Measurements from ENCODE around the gene FAM20A. TPM values are rescaled to one million over a fixed set of nuclear protein-coding genes. Genes with fewer than 3 reads are reported as not detected.

The FAM20A gene
- total RNA-seq, 3 donors from 2014 or later (not counting 1 experiment from before 2014, with no cell fraction given) = 0.38 to 1.3 (median 0.66) TPM

DNA sequence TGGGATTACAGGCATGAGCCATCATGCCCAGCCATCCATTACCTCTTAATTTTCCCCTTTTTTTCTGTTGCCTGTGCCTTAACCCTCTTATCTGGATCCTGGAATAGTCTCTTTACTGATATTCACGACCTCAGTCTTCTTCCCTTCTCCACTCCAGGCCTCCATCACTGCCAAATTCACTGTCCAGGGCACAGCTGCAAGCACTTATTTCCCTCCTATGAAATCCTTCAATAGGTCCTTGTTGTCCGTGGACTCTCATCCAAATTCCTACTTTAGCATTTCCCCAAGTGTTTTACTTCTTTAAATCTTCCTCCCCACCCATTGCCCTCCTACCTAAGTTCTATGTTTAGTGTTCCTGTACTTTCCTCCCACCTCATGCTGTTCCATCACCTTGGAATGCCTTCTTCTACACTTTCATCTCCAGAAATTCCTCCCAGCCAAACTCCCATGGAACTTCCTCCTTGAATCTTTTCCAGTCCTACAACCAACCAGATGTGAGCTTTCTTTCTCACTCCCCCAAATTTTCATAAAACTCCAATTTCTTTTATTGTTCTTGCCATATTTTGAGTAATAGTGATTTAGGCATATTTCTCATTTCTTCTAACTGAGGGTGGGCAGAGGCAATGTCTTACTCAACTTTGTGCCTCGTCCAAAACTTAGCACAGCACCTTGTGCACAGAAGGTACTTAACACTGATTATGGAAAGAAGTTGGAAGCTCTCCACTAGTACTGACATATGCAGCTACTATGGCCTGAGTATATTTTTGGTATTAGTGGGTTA is 35.3 kb downstream of the FAM20A start:
- H3K27ac ChIP-seq (ENCODE audit: low read length) = no peak overlapping the region
- no peaks in the 10 kb centered on the region for H3K36me3 Mint-ChIP-seq
- peaks cover 5 to 6% of the 10 kb centered on the region in 2 donors for H3K4me1 Mint-ChIP-seq
- WGBS (ENCODE audit: insufficient coverage) = 85% methylated on average over 3 of the region's 3 CpGs
- H3K4me3 Mint-ChIP-seq = no peak overlapping the region
- ATAC-seq (no peak), DNase-seq (no peak)
- no peaks in the 10 kb centered on the region for H3K36me3 ChIP-seq (ENCODE audit: control insufficient read depth, insufficient read depth, low read length)
- intact Hi-C loops (cut with micrococcal nuclease) = no loop called here
- H3K4me1 ChIP-seq (ENCODE audit: control insufficient read depth, insufficient read depth, low read length) = no peaks in the 10 kb centered on the region
- no peaks in the 10 kb centered on the region for H3K27me3 ChIP-seq (ENCODE audit: control insufficient read depth, insufficient read depth, low read length)
- H3K27me3 Mint-ChIP-seq (ENCODE audit: low read depth in 2 of 2) = peaks cover 7 to 12% of the 10 kb centered on the region in 2 donors
- no peak overlapping the region for H3K27ac Mint-ChIP-seq
- no peaks in the 10 kb centered on the region for H3K9me3 Mint-ChIP-seq
- TF ChIP-seq, protein P1, sequence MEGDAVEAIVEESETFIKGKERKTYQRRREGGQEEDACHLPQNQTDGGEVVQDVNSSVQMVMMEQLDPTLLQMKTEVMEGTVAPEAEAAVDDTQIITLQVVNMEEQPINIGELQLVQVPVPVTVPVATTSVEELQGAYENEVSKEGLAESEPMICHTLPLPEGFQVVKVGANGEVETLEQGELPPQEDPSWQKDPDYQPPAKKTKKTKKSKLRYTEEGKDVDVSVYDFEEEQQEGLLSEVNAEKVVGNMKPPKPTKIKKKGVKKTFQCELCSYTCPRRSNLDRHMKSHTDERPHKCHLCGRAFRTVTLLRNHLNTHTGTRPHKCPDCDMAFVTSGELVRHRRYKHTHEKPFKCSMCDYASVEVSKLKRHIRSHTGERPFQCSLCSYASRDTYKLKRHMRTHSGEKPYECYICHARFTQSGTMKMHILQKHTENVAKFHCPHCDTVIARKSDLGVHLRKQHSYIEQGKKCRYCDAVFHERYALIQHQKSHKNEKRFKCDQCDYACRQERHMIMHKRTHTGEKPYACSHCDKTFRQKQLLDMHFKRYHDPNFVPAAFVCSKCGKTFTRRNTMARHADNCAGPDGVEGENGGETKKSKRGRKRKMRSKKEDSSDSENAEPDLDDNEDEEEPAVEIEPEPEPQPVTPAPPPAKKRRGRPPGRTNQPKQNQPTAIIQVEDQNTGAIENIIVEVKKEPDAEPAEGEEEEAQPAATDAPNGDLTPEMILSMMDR (IDR thresholded peaks at IDR 0.05) = no peak
- no peaks in the 10 kb centered on the region for H3K9me3 ChIP-seq (ENCODE audit: control insufficient read depth, insufficient read depth, low read length)
- H3K4me3 ChIP-seq (ENCODE audit: low read length) = no peak overlapping the region

DNA sequence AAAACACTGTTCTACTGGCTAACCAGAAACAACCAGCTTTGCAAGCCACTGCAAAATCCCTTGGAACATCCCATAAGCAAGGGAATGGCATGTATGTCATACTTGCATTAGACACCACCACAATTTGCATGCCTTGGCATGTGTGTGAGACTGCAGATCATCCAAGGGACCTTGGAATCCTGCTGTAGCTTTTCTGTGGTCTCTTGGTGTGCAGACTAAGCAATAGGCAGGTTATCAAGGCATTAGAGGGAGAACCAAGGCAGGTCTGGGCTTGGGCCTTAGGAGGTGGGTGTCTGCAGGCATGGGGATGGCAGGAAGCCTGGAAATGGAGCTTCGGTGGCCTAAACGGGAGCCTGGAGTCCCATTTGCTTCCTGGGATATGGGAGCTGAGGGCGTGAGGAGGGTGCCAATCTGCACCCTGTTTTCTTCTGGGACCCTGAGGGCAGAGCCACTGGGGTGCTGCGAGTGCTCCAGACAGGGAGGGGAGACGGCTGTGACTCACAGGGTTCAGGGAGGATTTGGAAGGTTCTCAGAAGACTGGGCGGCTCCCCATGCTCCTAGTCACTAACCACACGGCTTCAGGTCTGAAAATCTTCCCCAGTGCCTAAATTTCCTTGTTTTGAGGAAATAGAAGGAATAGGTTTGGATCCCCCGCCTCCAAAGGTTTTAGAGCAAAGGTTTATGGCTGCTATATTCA is 36.6 kb downstream of the FAM20A start:
- H3K4me1 ChIP-seq (ENCODE audit: control insufficient read depth, insufficient read depth, low read length) = no peaks in the 10 kb centered on the region
- no peaks in the 10 kb centered on the region for H3K27me3 ChIP-seq (ENCODE audit: control insufficient read depth, insufficient read depth, low read length)
- Mint-ChIP-seq H3K9me3 (no peaks in the 10 kb centered on the region), H3K27me3 (ENCODE audit: low read depth in 2 of 2) (peaks cover 7 to 10% of the 10 kb centered on the region in 2 donors), H3K27ac (no peak overlapping the region), H3K4me1 (peaks cover 7 to 8% of the 10 kb centered on the region in 2 donors), H3K36me3 (no peaks in the 10 kb centered on the region), H3K4me3 (no peak overlapping the region)
- no peaks in the 10 kb centered on the region for H3K9me3 ChIP-seq (ENCODE audit: control insufficient read depth, insufficient read depth, low read length)
- no peak for DNase-seq
- ATAC-seq = no peak
- intact Hi-C loops (cut with micrococcal nuclease) = no loop called here
- WGBS (ENCODE audit: insufficient coverage) = 90% methylated on average over 7 of the region's 8 CpGs
- TF ChIP-seq, protein P1 (IDR thresholded peaks at IDR 0.05) = no peak
- no peak overlapping the region for H3K4me3 ChIP-seq (ENCODE audit: low read length)
- H3K27ac ChIP-seq (ENCODE audit: low read length) = no peak overlapping the region
- no peaks in the 10 kb centered on the region for H3K36me3 ChIP-seq (ENCODE audit: control insufficient read depth, insufficient read depth, low read length)

DNA sequence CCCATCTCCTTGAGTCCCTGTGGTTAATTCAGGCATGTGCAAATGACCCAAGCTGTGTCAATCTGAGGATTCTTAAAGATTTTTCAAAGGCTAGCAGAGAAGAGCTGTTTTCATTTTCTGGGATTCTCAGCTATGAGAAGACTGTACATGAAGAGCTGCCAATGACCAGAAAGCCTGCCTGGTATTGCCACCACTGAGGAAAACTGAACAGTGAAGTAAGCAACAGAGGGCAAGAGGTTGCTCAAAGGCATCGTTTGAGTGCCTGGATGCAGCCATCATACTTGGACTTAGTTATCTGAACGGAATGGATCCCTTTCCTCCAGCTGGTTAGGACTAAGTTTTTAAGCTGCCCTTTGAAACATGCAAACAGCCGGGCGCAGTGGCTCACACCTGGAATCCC is 38.4 kb downstream of the FAM20A start:
- Mint-ChIP-seq H3K4me3 (no peak overlapping the region), H3K4me1 (peaks cover 7 to 8% of the 10 kb centered on the region in 2 donors), H3K27me3 (ENCODE audit: low read depth in 2 of 2) (peaks cover 0 to 8% of the 10 kb centered on the region in 2 donors), H3K27ac (no peak overlapping the region), H3K9me3 (no peaks in the 10 kb centered on the region), H3K36me3 (no peaks in the 10 kb centered on the region)
- ATAC-seq (no peak), DNase-seq (no peak)
- H3K4me1 ChIP-seq (ENCODE audit: control insufficient read depth, insufficient read depth, low read length) = no peaks in the 10 kb centered on the region
- intact Hi-C loops (cut with micrococcal nuclease) = no loop called here
- no peaks in the 10 kb centered on the region for H3K27me3 ChIP-seq (ENCODE audit: control insufficient read depth, insufficient read depth, low read length)
- no peaks in the 10 kb centered on the region for H3K36me3 ChIP-seq (ENCODE audit: control insufficient read depth, insufficient read depth, low read length)
- TF ChIP-seq, protein P1 (IDR thresholded peaks at IDR 0.05) = no peak
- no peak overlapping the region for H3K4me3 ChIP-seq (ENCODE audit: low read length)
- no peaks in the 10 kb centered on the region for H3K9me3 ChIP-seq (ENCODE audit: control insufficient read depth, insufficient read depth, low read length)
- no peak overlapping the region for H3K27ac ChIP-seq (ENCODE audit: low read length)
- WGBS (ENCODE audit: insufficient coverage) = 88% methylated on average over 4 of the region's 4 CpGs

Measured in natural killer cell (primary cell).